ENCODE data around the gene CTNNA1. TPM values are rescaled to one million over a fixed set of nuclear protein-coding genes. Genes with fewer than 3 reads are reported as not detected.

The CTNNA1 gene
- total RNA-seq, 2 donors from 2014 or later = 400 to 483 TPM

DNA sequence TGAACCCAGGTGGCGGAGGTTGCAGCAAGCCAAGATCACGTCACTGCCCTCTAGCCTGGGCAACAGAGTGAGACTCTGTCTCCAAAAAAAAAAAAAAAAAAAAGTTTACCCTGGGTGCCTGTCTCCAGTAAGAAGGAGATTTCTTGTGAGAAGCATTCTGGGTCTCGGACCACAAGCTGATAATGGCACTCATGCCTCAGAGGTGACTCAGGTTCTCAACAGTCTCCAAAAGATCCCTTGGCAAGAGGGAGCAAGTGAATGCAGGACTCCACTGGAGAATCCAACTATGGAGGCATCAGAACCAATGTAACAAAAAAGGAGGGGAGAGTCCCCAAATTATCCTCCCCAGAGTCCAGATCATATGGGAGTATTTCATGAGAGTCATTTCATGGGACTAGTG, 227.9 kb downstream of the CTNNA1 start:
- intact Hi-C loops (cut with DNase I) = no loop called here
- Histone ChIP-seq H3K9ac (ENCODE audit: low read depth in 2 of 2, low read length in 2 of 2) (no peak overlapping the region), H3K4me3 (no peak overlapping the region), H3K36me3 (no peaks in the 10 kb centered on the region), H3K4me1 (no peaks in the 10 kb centered on the region), H3K27me3 (no peaks in the 10 kb centered on the region), H3K9me3 (no peaks in the 10 kb centered on the region), H3K27ac (no peak overlapping the region)
- DNase-seq = no peak
- TF ChIP-seq, protein P1, sequence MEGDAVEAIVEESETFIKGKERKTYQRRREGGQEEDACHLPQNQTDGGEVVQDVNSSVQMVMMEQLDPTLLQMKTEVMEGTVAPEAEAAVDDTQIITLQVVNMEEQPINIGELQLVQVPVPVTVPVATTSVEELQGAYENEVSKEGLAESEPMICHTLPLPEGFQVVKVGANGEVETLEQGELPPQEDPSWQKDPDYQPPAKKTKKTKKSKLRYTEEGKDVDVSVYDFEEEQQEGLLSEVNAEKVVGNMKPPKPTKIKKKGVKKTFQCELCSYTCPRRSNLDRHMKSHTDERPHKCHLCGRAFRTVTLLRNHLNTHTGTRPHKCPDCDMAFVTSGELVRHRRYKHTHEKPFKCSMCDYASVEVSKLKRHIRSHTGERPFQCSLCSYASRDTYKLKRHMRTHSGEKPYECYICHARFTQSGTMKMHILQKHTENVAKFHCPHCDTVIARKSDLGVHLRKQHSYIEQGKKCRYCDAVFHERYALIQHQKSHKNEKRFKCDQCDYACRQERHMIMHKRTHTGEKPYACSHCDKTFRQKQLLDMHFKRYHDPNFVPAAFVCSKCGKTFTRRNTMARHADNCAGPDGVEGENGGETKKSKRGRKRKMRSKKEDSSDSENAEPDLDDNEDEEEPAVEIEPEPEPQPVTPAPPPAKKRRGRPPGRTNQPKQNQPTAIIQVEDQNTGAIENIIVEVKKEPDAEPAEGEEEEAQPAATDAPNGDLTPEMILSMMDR (IDR thresholded peaks at IDR 0.05) = no peak

GRCh38 chr5:138981586-138981985, 228.4 kb downstream of the CTNNA1 start:
- no peak overlapping the region for H3K4me3 ChIP-seq
- no peaks in the 10 kb centered on the region for H3K4me1 ChIP-seq
- no peaks in the 10 kb centered on the region for H3K9me3 ChIP-seq
- intact Hi-C loops (cut with DNase I) = no loop called here
- TF ChIP-seq, protein P1 (IDR thresholded peaks at IDR 0.05) = no peak
- H3K36me3 ChIP-seq = no peaks in the 10 kb centered on the region
- no peak overlapping the region for H3K27ac ChIP-seq
- DNase-seq = no peak
- no peaks in the 10 kb centered on the region for H3K27me3 ChIP-seq
- no peak overlapping the region for H3K9ac ChIP-seq (ENCODE audit: low read depth in 2 of 2, low read length in 2 of 2)

DNA sequence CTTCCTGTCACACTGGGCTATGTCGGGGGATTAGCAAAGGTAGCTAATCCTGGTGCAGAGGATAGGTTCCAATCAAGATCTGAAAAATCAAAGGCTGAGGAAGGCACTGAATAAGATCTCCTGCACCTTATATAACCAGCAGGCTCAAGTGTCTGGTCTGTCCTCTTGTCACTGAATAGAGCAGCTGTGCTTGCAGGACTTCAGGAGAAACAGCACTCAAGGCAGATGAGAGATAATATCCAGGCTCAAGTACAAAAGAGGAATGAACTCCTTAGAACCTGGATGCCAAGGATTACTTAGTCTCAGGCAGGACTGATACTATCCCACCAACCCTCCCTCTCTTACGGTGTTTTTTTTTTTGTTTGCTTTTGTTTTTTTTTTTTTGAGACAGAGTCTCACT, 230.8 kb downstream of the CTNNA1 start:
- no peaks in the 10 kb centered on the region for H3K36me3 ChIP-seq
- DNase-seq = no peak
- H3K9me3 ChIP-seq = no peaks in the 10 kb centered on the region
- no peaks in the 10 kb centered on the region for H3K27me3 ChIP-seq
- TF ChIP-seq, protein P1 (IDR thresholded peaks at IDR 0.05) = no peak
- no peak overlapping the region for H3K27ac ChIP-seq
- intact Hi-C loops (cut with DNase I) = no loop called here
- H3K4me3 ChIP-seq = no peak overlapping the region
- H3K9ac ChIP-seq (ENCODE audit: low read depth in 2 of 2, low read length in 2 of 2) = no peak overlapping the region
- no peaks in the 10 kb centered on the region for H3K4me1 ChIP-seq

Other genes starting within 250 kb of the CTNNA1 start
- 10 to 100 TPM; 81.5 to 96.2 TPM for gene ETF1, start 210.2 kb upstream of the CTNNA1 start, total RNA-seq
- gene HSPA9, start 178.0 kb upstream of the CTNNA1 start, total RNA-seq = 100 to 1,000 TPM; 196 to 289 TPM
- gene LRRTM2, start 121.9 kb downstream of the CTNNA1 start, total RNA-seq = under 1 TPM; 0.10 to 0.35 TPM